Measurements from ENCODE around the gene SORCS2.

The SORCS2 gene

GRCh38 chr4:7460566-7460965 lies 268.2 kb downstream of the SORCS2 start:
- Histone ChIP-seq H3K9me3 (ENCODE audit: low read depth, low read length) (no peaks in the 10 kb centered on the region), H3K9ac (ENCODE audit: insufficient read length) (no peak overlapping the region), H3K27ac (no peak overlapping the region), H3K4me3 (no peak overlapping the region), H3K36me3 (ENCODE audit: insufficient read depth, low read length) (no peaks in the 10 kb centered on the region)
- no peak for DNase-seq (ENCODE audit: low read depth, low spot score)
- TF ChIP-seq FOXP2 (optimal IDR thresholded peaks at IDR 0.05; ENCODE audit: control extremely low read depth, extremely low read length, insufficient read depth) (no peak), EZH2 (IDR thresholded peaks at IDR 0.05) (no peak), POLR2AphosphoS5 (IDR thresholded peaks at IDR 0.05; ENCODE audit: borderline replicate concordance, low read depth, low read length) (no peak)

- no peak overlapping the region for H3K4me3 ChIP-seq
- TF ChIP-seq POLR2AphosphoS5 (IDR thresholded peaks at IDR 0.05; ENCODE audit: borderline replicate concordance, low read depth, low read length): no peak
- no peak for TF ChIP-seq EZH2 (IDR thresholded peaks at IDR 0.05)
- TF ChIP-seq FOXP2 (optimal IDR thresholded peaks at IDR 0.05; ENCODE audit: control extremely low read depth, extremely low read length, insufficient read depth): no peak
- H3K36me3 ChIP-seq (ENCODE audit: insufficient read depth, low read length): no peaks in the 10 kb centered on the region
Observed at GRCh38 chr4:7461230-7461629, 268.9 kb downstream of the SORCS2 start.

GRCh38 chr4:7462509-7462971 lies 270.2 kb downstream of the SORCS2 start:
- no peak for TF ChIP-seq FOXP2 (optimal IDR thresholded peaks at IDR 0.05; ENCODE audit: control extremely low read depth, extremely low read length, insufficient read depth)
- H3K36me3 ChIP-seq (ENCODE audit: insufficient read depth, low read length): no peaks in the 10 kb centered on the region
- no peaks in the 10 kb centered on the region for H3K9me3 ChIP-seq (ENCODE audit: low read depth, low read length)
- H3K27ac ChIP-seq: no peak overlapping the region
- H3K9ac ChIP-seq (ENCODE audit: insufficient read length): no peak overlapping the region
- no peak overlapping the region for H3K4me3 ChIP-seq
- DNase-seq (ENCODE audit: low read depth, low spot score): no peak

More at GRCh38 chr4:7461230-7461629, 268.9 kb downstream of the SORCS2 start:
- no peak for DNase-seq (ENCODE audit: low read depth, low spot score)
- H3K9me3 ChIP-seq (ENCODE audit: low read depth, low read length): no peaks in the 10 kb centered on the region
- no peak overlapping the region for H3K27ac ChIP-seq
- no peak overlapping the region for H3K9ac ChIP-seq (ENCODE audit: insufficient read length)

GRCh38 chr4:7463566-7464258 lies 271.4 kb downstream of the SORCS2 start:
- Histone ChIP-seq H3K4me3 (no peak overlapping the region), H3K36me3 (ENCODE audit: insufficient read depth, low read length) (no peaks in the 10 kb centered on the region), H3K27ac (no peak overlapping the region), H3K9me3 (ENCODE audit: low read depth, low read length) (no peaks in the 10 kb centered on the region), H3K9ac (ENCODE audit: insufficient read length) (no peak overlapping the region)
- no peak for DNase-seq (ENCODE audit: low read depth, low spot score)
- TF ChIP-seq POLR2AphosphoS5 (IDR thresholded peaks at IDR 0.05; ENCODE audit: borderline replicate concordance, low read depth, low read length) (no peak), FOXP2 (optimal IDR thresholded peaks at IDR 0.05; ENCODE audit: control extremely low read depth, extremely low read length, insufficient read depth) (no peak)

DNA sequence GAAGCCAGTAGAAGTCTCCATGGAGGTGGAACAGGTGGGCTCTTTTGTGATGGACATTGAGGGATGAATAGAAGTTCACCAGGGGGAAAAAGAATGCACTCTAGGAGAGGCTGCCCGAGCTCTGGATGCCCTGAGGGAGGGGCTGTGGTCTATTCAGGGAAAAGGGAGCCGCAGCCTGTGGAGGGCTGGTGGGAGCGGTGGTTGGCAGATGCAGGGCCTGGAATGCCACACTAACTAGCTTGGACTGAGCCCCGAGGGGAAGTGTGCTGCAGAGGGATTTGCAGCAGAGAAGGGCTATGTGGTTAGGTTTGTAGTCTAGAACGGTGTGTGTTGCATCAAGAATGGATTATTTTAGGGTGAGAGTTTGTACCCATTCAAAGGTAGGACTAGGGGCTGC lies 271.9 kb downstream of the SORCS2 start:
- TF ChIP-seq FOXP2 (optimal IDR thresholded peaks at IDR 0.05; ENCODE audit: control extremely low read depth, extremely low read length, insufficient read depth): no peak
- no peak for TF ChIP-seq EZH2 (IDR thresholded peaks at IDR 0.05)
- no peak for TF ChIP-seq POLR2AphosphoS5 (IDR thresholded peaks at IDR 0.05; ENCODE audit: borderline replicate concordance, low read depth, low read length)
- H3K4me3 ChIP-seq: no peak overlapping the region
- DNase-seq (ENCODE audit: low read depth, low spot score): no peak
- no peaks in the 10 kb centered on the region for H3K9me3 ChIP-seq (ENCODE audit: low read depth, low read length)
- H3K36me3 ChIP-seq (ENCODE audit: insufficient read depth, low read length): no peaks in the 10 kb centered on the region
- no peak overlapping the region for H3K27ac ChIP-seq
- no peak overlapping the region for H3K9ac ChIP-seq (ENCODE audit: insufficient read length)

GRCh38 chr4:7465017-7465416 lies 272.7 kb downstream of the SORCS2 start:
- H3K27ac ChIP-seq: no peak overlapping the region
- no peak for TF ChIP-seq POLR2AphosphoS5 (IDR thresholded peaks at IDR 0.05; ENCODE audit: borderline replicate concordance, low read depth, low read length)
- TF ChIP-seq EZH2 (IDR thresholded peaks at IDR 0.05): no peak
- TF ChIP-seq FOXP2 (optimal IDR thresholded peaks at IDR 0.05; ENCODE audit: control extremely low read depth, extremely low read length, insufficient read depth): no peak
- no peak for DNase-seq (ENCODE audit: low read depth, low spot score)

GRCh38 chr4:7466215-7466614 lies 273.9 kb downstream of the SORCS2 start:
- TF ChIP-seq EZH2 (IDR thresholded peaks at IDR 0.05) (no peak), FOXP2 (optimal IDR thresholded peaks at IDR 0.05; ENCODE audit: control extremely low read depth, extremely low read length, insufficient read depth) (no peak), POLR2AphosphoS5 (IDR thresholded peaks at IDR 0.05; ENCODE audit: borderline replicate concordance, low read depth, low read length) (no peak)
- H3K4me3 ChIP-seq: no peak overlapping the region
- H3K9ac ChIP-seq (ENCODE audit: insufficient read length): no peak overlapping the region
- H3K27ac ChIP-seq: no peak overlapping the region
- H3K36me3 ChIP-seq (ENCODE audit: insufficient read depth, low read length): no peaks in the 10 kb centered on the region
- no peaks in the 10 kb centered on the region for H3K9me3 ChIP-seq (ENCODE audit: low read depth, low read length)
- DNase-seq (ENCODE audit: low read depth, low spot score): no peak

More at GRCh38 chr4:7465017-7465416, 272.7 kb downstream of the SORCS2 start:
- Histone ChIP-seq H3K4me3 (no peak overlapping the region), H3K9me3 (ENCODE audit: low read depth, low read length) (no peaks in the 10 kb centered on the region), H3K9ac (ENCODE audit: insufficient read length) (no peak overlapping the region), H3K36me3 (ENCODE audit: insufficient read depth, low read length) (no peaks in the 10 kb centered on the region)

GRCh38 chr4:7466904-7467303 lies 274.6 kb downstream of the SORCS2 start:
- Histone ChIP-seq H3K36me3 (ENCODE audit: insufficient read depth, low read length) (no peaks in the 10 kb centered on the region), H3K27ac (no peak overlapping the region), H3K9me3 (ENCODE audit: low read depth, low read length) (no peaks in the 10 kb centered on the region), H3K4me3 (no peak overlapping the region), H3K9ac (ENCODE audit: insufficient read length) (no peak overlapping the region)
- DNase-seq (ENCODE audit: low read depth, low spot score): no peak
- no peak for TF ChIP-seq POLR2AphosphoS5 (IDR thresholded peaks at IDR 0.05; ENCODE audit: borderline replicate concordance, low read depth, low read length)
- no peak for TF ChIP-seq EZH2 (IDR thresholded peaks at IDR 0.05)
- no peak for TF ChIP-seq FOXP2 (optimal IDR thresholded peaks at IDR 0.05; ENCODE audit: control extremely low read depth, extremely low read length, insufficient read depth)

GRCh38 chr4:7467471-7467870 lies 275.1 kb downstream of the SORCS2 start:
- Histone ChIP-seq H3K4me3 (no peak overlapping the region), H3K27ac (no peak overlapping the region), H3K9me3 (ENCODE audit: low read depth, low read length) (no peaks in the 10 kb centered on the region), H3K9ac (ENCODE audit: insufficient read length) (no peak overlapping the region), H3K36me3 (ENCODE audit: insufficient read depth, low read length) (no peaks in the 10 kb centered on the region)
- TF ChIP-seq EZH2 (IDR thresholded peaks at IDR 0.05): no peak
- TF ChIP-seq POLR2AphosphoS5 (IDR thresholded peaks at IDR 0.05; ENCODE audit: borderline replicate concordance, low read depth, low read length): no peak
- TF ChIP-seq FOXP2 (optimal IDR thresholded peaks at IDR 0.05; ENCODE audit: control extremely low read depth, extremely low read length, insufficient read depth): no peak
- DNase-seq (ENCODE audit: low read depth, low spot score): no peak

Data from SK-N-MC (cell line).